GM12865 (cell line): Measurements from ENCODE around the gene ARRDC1.

Experiments
- DNase-seq: peaks from one replicate; pipeline ENCODE4 v3.0.0; 2010; ENCODE audit warnings: low read depth
- H3K4me3 ChIP-seq: 2 replicates; pipeline ENCODE4 v1.5.1; 2011; ENCODE audit warnings: mild to moderate bottlenecking, low read depth, low read length, control low read depth
- CTCF ChIP-seq: IDR thresholded peaks from 2 replicates; pipeline ENCODE4 v1.5.1; 2011; ENCODE audit warnings: low read length, control low read depth, low read depth, inconsistent platforms; ENCODE audit not compliant: insufficient read depth; ENCODE audit errors: missing control alignments

The ARRDC1 gene

GRCh38 chr9:137649553-137649952 is 44.1 kb downstream of the ARRDC1 start:
- no peak for TF ChIP-seq CTCF
- no peak for DNase-seq

GRCh38 chr9:137650259-137650658 is 44.8 kb downstream of the ARRDC1 start:
- no peak for TF ChIP-seq CTCF
- peak; percentile 11 for DNase-seq
- H3K4me3 ChIP-seq = no peak overlapping the region

More at GRCh38 chr9:137649553-137649952, 44.1 kb downstream of the ARRDC1 start:
- no peak overlapping the region for H3K4me3 ChIP-seq

DNA sequence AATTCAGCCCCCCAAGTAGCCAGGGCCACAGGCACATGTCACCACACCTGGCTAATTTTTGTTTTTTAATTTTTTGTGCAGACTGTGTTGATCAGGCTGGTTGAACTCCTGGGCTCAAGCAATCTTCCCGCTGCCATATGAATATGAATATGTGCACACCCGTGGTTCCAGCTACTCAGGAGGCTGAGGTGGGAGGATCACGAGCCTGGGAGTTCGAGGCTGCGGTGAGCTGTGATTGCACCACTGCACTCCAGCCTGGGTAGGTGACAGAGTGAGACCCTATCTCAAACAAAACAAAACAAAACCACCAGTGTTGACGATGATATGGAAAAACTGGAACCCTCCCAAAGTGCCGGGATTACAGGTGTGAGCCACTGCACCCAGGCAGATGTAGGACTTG is 45.3 kb downstream of the ARRDC1 start:
- DNase-seq = no peak
- no peak for TF ChIP-seq CTCF
- no peak overlapping the region for H3K4me3 ChIP-seq

DNA sequence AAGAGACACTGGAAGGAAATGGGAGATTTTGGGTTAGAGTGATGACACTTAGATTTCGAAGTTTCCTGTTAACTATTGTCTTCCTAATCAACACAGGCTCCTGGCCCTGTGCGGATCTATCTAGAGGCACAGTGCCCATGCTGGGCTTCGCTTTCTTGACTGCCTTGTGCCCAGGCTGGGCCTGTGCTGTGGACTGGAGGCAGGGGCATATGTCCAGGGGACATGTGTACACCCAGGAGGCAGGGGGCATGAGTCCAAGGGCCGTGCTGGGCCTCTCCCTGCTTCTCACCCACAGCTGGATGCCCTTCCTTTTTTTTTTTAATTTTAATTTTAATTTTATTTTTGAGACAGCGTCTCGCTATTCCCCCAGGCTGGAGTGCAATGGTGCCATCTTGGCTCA is 50.9 kb downstream of the ARRDC1 start:
- no peak for DNase-seq
- no peak overlapping the region for H3K4me3 ChIP-seq
- TF ChIP-seq CTCF = no peak

DNA sequence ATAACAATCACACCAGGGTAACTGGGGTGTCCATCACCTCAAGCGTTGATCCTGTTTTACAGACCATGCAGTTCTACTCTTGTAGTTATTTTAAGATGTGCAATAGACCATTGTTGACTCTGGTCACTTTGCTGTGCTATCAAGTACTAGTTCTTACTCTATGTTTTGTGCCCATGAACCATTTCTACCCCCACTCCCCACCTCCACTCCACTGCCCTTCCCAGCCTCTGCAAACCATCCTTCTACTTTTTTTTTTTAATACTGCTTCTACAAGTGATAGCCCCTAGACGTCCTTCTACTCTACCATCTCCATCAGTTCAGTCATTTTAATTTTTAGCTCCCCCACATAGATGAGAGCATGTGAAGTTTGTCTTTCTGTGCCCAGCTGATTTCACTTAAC is 52.1 kb downstream of the ARRDC1 start:
- TF ChIP-seq CTCF = no peak
- no peak overlapping the region for H3K4me3 ChIP-seq
- DNase-seq = no peak

GRCh38 chr9:137658781-137659180 is 53.3 kb downstream of the ARRDC1 start:
- H3K4me3 ChIP-seq = no peak overlapping the region
- DNase-seq = no peak
- TF ChIP-seq CTCF = no peak

DNA sequence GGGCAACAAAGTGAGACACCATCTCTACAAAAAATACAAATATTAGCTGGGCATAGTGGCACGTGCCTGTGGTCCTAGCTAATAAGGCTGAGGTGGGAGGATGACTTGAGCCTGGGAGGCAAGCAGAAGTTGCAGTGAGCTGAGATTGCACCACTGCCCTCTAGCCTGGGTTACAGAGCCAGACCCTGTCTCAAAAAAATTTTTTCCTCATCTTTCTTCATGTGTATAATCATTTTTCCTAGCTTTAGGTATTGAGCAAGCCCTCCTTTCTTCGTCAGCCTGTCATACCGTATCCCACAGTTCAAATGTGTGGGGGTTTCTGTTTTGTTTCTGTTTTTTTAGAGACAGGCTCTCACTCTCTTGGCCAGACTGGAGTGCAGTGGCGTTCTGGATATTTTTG is 54.7 kb downstream of the ARRDC1 start:
- TF ChIP-seq CTCF = no peak
- no peak overlapping the region for H3K4me3 ChIP-seq
- no peak for DNase-seq
